Astrocyte (in vitro differentiated cells and primary cell): Measurements from ENCODE around the gene TLR9.

Experiments used
- EZH2 ChIP-seq: IDR thresholded peaks from 2 replicates; pipeline ENCODE4 v1.6.1; 2012; ENCODE audit warnings: mild to moderate bottlenecking, low read length, inconsistent platforms; ENCODE audit not compliant: insufficient read depth
- TF ChIP-seq, protein P1 (sequence below): IDR thresholded peaks from 2 replicates; pipeline ENCODE4 v1.5.1; 2011; ENCODE audit warnings: low read depth, mild to moderate bottlenecking, inconsistent platforms, low read length, moderate library complexity; ENCODE audit not compliant: insufficient read depth

DNA sequence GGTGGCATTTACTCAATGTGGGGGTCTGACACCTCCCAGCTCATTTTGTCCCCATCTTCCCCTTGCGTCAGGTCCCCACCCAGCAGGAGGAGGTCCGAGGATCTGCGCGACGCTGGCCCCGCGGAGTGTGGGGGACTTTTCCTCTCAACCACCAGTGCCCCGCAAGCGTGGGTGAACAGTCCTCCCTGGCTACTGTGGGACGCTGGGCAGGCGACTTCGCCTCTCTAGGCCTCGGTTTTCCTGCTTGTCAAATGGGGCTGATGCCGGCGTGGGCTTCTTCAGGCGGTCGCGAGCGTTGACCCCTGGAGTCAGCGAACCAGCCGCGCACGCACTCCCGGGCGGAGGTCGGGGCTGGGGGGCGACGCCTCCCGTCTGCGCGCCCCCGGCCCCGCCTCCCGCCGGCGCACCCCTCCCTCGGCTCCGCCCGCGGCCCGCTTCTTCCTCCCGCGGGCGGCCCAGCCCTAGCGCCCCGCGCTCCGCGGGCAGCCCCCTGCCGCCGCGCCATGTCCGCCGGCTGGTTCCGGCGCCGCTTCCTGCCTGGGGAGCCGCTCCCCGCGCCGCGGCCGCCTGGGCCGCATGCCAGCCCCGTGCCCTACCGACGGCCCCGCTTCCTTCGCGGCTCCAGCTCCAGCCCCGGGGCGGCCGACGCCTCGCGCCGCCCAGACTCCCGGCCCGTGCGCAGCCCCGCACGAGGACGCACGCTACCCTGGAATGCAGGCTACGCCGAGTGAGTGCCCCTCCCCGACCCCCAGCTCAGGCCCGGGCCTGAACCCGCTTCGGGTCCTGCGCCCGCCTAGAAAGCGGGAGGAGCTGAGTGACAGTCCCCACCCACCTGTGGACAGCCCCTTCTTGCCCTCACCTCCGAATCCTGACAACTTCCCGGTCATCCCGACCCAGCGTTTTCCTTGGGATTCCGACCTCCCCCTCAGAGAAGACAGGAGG, 20.1 kb upstream of the TLR9 start, which contains the start of gene PPM1M:
- TF ChIP-seq, protein P1, sequence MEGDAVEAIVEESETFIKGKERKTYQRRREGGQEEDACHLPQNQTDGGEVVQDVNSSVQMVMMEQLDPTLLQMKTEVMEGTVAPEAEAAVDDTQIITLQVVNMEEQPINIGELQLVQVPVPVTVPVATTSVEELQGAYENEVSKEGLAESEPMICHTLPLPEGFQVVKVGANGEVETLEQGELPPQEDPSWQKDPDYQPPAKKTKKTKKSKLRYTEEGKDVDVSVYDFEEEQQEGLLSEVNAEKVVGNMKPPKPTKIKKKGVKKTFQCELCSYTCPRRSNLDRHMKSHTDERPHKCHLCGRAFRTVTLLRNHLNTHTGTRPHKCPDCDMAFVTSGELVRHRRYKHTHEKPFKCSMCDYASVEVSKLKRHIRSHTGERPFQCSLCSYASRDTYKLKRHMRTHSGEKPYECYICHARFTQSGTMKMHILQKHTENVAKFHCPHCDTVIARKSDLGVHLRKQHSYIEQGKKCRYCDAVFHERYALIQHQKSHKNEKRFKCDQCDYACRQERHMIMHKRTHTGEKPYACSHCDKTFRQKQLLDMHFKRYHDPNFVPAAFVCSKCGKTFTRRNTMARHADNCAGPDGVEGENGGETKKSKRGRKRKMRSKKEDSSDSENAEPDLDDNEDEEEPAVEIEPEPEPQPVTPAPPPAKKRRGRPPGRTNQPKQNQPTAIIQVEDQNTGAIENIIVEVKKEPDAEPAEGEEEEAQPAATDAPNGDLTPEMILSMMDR, result no peak
- TF ChIP-seq EZH2, result no peak
